Myometrial cell (primary cell): ENCODE measurements around the gene CHST12. TPM values are rescaled to one million over a fixed set of nuclear protein-coding genes. Genes with fewer than 3 reads are reported as not detected.

Source experiments
- total RNA-seq: library from RNA; depleted of rRNA; stranded (reverse); fragments of >200 nt; gene quantifications from 2 replicates; pipeline ENCODE4 v1.2.3, GENCODE V29; 2015

CHST12 gene
- total RNA-seq, result 10.5 and 15.9 TPM in 2 replicates

GRCh38 chr7:2403014-2403717 is at the start of gene CHST12:
CHST12 (plus strand) TSS chr7:2403611; CDS start chr7:2432640, 29,029 bp downstream.

GRCh38 chr7:2354186-2354938 is 49.0 kb upstream of the CHST12 start, which contains the start of gene EIF3B:
EIF3B (plus strand) TSS chr7:2354827; CDS start chr7:2354922, 95 bp downstream.

GRCh38 chr7:2476298-2476697 is 72.9 kb downstream of the CHST12 start, which contains the start of gene GRIFIN:
GRIFIN (minus strand) TSS chr7:2476398; CDS start chr7:2476383, 15 bp downstream.

Other genes with a start within 250 kb of the CHST12 start
- gene MAD1L1, start 170.7 kb upstream of the CHST12 start, total RNA-seq, result 53.3 and 55.3 TPM in 2 replicates
- 18.2 and 20.4 TPM in 2 replicates for gene MRM2, start 161.4 kb upstream of the CHST12 start, total RNA-seq
- 73.5 and 81.0 TPM in 2 replicates for gene NUDT1, start 161.4 kb upstream of the CHST12 start, total RNA-seq
- gene SNX8, start 89.2 kb upstream of the CHST12 start, total RNA-seq, result 34.2 and 58.2 TPM in 2 replicates
- gene EIF3B, start 48.8 kb upstream of the CHST12 start, total RNA-seq, result 157 TPM in 2 replicates
- not detected in 2 replicates for gene GRIFIN, start 72.8 kb downstream of the CHST12 start, total RNA-seq
- gene LFNG, start 116.2 kb downstream of the CHST12 start, total RNA-seq, result 3.5 and 7.8 TPM in 2 replicates
- gene BRAT1, start 151.9 kb downstream of the CHST12 start, total RNA-seq, result 43.8 and 51.0 TPM in 2 replicates
- gene IQCE, start 155.4 kb downstream of the CHST12 start, total RNA-seq, result 15.3 and 22.5 TPM in 2 replicates
- 46.8 and 50.2 TPM in 2 replicates for gene TTYH3, start 228.4 kb downstream of the CHST12 start, total RNA-seq